IMR-90 (cell line): ENCODE results near the gene GRIN2A. TPM values are rescaled to one million over a fixed set of nuclear protein-coding genes. Genes with fewer than 3 reads are reported as not detected.

Experiments
- ATAC-seq: fragments of 200-7000 bp; cut with Tn5 transposase; 2 replicates; pipeline ENCODE4 v1.9.1; 2020; ENCODE audit warnings: low read depth, mild to moderate bottlenecking, moderate library complexity
- BruUV-seq: library from RNA; stranded (reverse); fragments of 400-500 nt; replicated peaks from 2 replicates; lab custom pipeline; 2021; lab: Mats Ljungman, UMichigan
- CTCF ChIA-PET: fragments of 300-600 bp; formaldehyde crosslinking; extraction: SDS; loops from one replicate; lab custom pipeline; 2021; ENCODE audit warnings: antibody characterized with exemption; lab: Yijun Ruan, JAX
- POLR2A ChIA-PET: fragments of 300-600 bp; sonication (Branson Sonifier 250); formaldehyde crosslinking; loops from one replicate; lab custom pipeline; 2022; ENCODE audit warnings: antibody characterized with exemption; ENCODE audit not compliant: unreplicated experiment; lab: Charles Lee
- DNase-seq: peaks from one replicate; pipeline ENCODE4 v3.0.0; 2013
- H2AFZ ChIP-seq: replicated peaks from 2 replicates; pipeline ENCODE3; 2013; ENCODE audit warnings: low read length, mild to moderate bottlenecking; ENCODE audit not compliant: poor library complexity
- H2AK5ac ChIP-seq: 2 replicates; pipeline ENCODE4 v1.6.1; 2013; ENCODE audit warnings: low read depth, low read length, inconsistent platforms
- H2AK9ac ChIP-seq: replicated peaks from 2 replicates; pipeline ENCODE3; 2013; ENCODE audit warnings: mild to moderate bottlenecking, low read depth, low read length, moderate library complexity; ENCODE audit not compliant: poor library complexity
- H2BK120ac ChIP-seq: 2 replicates; pipeline ENCODE4 v1.6.1; 2013; ENCODE audit warnings: low read depth, low read length, inconsistent platforms
- H2BK15ac ChIP-seq: 3 replicates; pipeline ENCODE4 v1.6.1; 2013; ENCODE audit warnings: low read depth, low read length, inconsistent platforms
- H2BK20ac ChIP-seq: 2 replicates; pipeline ENCODE4 v1.6.1; 2013; ENCODE audit warnings: low read depth, mild to moderate bottlenecking, inconsistent platforms, low read length, moderate library complexity
- H2BK5ac ChIP-seq: 2 replicates; pipeline ENCODE4 v1.6.1; 2013; ENCODE audit warnings: mild to moderate bottlenecking, low read depth, low read length, inconsistent platforms; ENCODE audit not compliant: poor library complexity, severe bottlenecking
- H3K14ac ChIP-seq: replicated peaks from 2 replicates; pipeline ENCODE4 v1.6.1; 2013; ENCODE audit warnings: low read depth, low read length, inconsistent platforms
- H3K18ac ChIP-seq: 2 replicates; pipeline ENCODE4 v1.6.1; 2013; ENCODE audit warnings: low read depth, low read length, control low read depth
- H3K23ac ChIP-seq: 2 replicates; pipeline ENCODE4 v1.6.1; 2013; ENCODE audit warnings: low read depth, low read length, inconsistent platforms
- H3K27ac ChIP-seq: 2 replicates; pipeline ENCODE4 v1.5.1; 2013; ENCODE audit warnings: mild to moderate bottlenecking, control low read depth, low read length; ENCODE audit not compliant: insufficient read depth
- H3K27me3 ChIP-seq: 2 replicates; pipeline ENCODE4 v1.6.1; 2013; ENCODE audit warnings: low read length; ENCODE audit not compliant: control insufficient read depth, insufficient read depth
- H3K36me3 ChIP-seq: 2 replicates; pipeline ENCODE4 v1.6.1; 2013; ENCODE audit warnings: low read length, mixed read lengths; ENCODE audit not compliant: control insufficient read depth, insufficient read depth
- H3K4ac ChIP-seq: 2 replicates; pipeline ENCODE4 v1.6.1; 2013; ENCODE audit warnings: low read depth, low read length, inconsistent platforms
- H3K4me1 ChIP-seq: 2 replicates; pipeline ENCODE4 v1.6.1; 2013; ENCODE audit warnings: low read length, mixed read lengths; ENCODE audit not compliant: control insufficient read depth, insufficient read depth
- H3K4me2 ChIP-seq: 2 replicates; pipeline ENCODE4 v1.6.1; 2013; ENCODE audit warnings: low read depth, mild to moderate bottlenecking, control low read depth, low read length, moderate library complexity
- H3K4me3 ChIP-seq: 2 replicates; pipeline ENCODE4 v1.5.1; 2013; ENCODE audit warnings: low read depth, mild to moderate bottlenecking, control low read depth, low read length, moderate library complexity; ENCODE audit not compliant: insufficient read depth
- H3K56ac ChIP-seq: 2 replicates; pipeline ENCODE4 v1.6.1; 2013; ENCODE audit warnings: low read length, inconsistent platforms; ENCODE audit not compliant: insufficient read depth; ENCODE audit errors: extremely low read depth
- H3K79me1 ChIP-seq, 2 experiments: 2 replicates each; pipeline ENCODE4 v1.6.1; 2013; ENCODE audit warnings: low read length in 2 of 2, inconsistent platforms in 1 of 2, low read depth in 1 of 2
- H3K9ac ChIP-seq: 2 replicates; pipeline ENCODE4 v1.6.1; 2013; ENCODE audit warnings: low read depth, low read length, control low read depth
- H3K9me1 ChIP-seq: 2 replicates; pipeline ENCODE4 v1.6.1; 2013; ENCODE audit warnings: low read length, inconsistent platforms; ENCODE audit not compliant: insufficient read depth
- H3K9me3 ChIP-seq: 2 replicates; pipeline ENCODE4 v1.6.1; 2013; ENCODE audit warnings: low read length; ENCODE audit not compliant: control insufficient read depth, insufficient read depth
- H4K20me1 ChIP-seq: 2 replicates; pipeline ENCODE4 v1.6.1; 2013; ENCODE audit warnings: low read length, inconsistent platforms; ENCODE audit not compliant: insufficient read depth
- H4K5ac ChIP-seq: 2 replicates; pipeline ENCODE4 v1.6.1; 2013; ENCODE audit warnings: mild to moderate bottlenecking, low read depth, low read length, control low read depth
- H4K8ac ChIP-seq, 2 experiments: 2 replicates each; pipeline ENCODE4 v1.6.1; 2013; ENCODE audit warnings: low read depth in 2 of 2, low read length in 2 of 2, control low read depth in 1 of 2, inconsistent platforms in 1 of 2
- H4K91ac ChIP-seq: 2 replicates; pipeline ENCODE4 v1.6.1; 2013; ENCODE audit warnings: low read depth, low read length, inconsistent platforms; ENCODE audit not compliant: insufficient read depth
- BHLHE40 ChIP-seq: fragments of 150-350 bp; IDR thresholded peaks from 2 replicates; pipeline ENCODE4 v1.6.1; 2016; ENCODE audit warnings: mild to moderate bottlenecking, low read depth, low read length
- CEBPB ChIP-seq: IDR thresholded peaks from 2 replicates; pipeline ENCODE4 v1.6.1; 2012; ENCODE audit warnings: low read depth, low read length, improper control_type of control experiment
- CHD1 ChIP-seq: IDR thresholded peaks from 2 replicates; pipeline ENCODE4 v1.6.1; 2012; ENCODE audit warnings: low read depth, low read length, improper control_type of control experiment
- FOS ChIP-seq: fragments of 150-350 bp; IDR thresholded peaks from 2 replicates; pipeline ENCODE4 v1.6.1; 2016; ENCODE audit warnings: low read depth, low read length
- MAFK ChIP-seq: IDR thresholded peaks from 2 replicates; pipeline ENCODE4 v1.6.1; 2012; ENCODE audit warnings: low read depth, low read length, improper control_type of control experiment
- MAZ ChIP-seq: IDR thresholded peaks from 2 replicates; pipeline ENCODE4 v1.6.1; 2012; ENCODE audit warnings: low read depth, mild to moderate bottlenecking, low read length, improper control_type of control experiment, moderate library complexity, borderline replicate concordance
- MXI1 ChIP-seq: IDR thresholded peaks from 2 replicates; pipeline ENCODE4 v1.6.1; 2012; ENCODE audit warnings: low read depth, mild to moderate bottlenecking, low read length, moderate library complexity, borderline replicate concordance
- NFE2L2 ChIP-seq: fragments of 150-350 bp; IDR thresholded peaks from 2 replicates; pipeline ENCODE4 v1.6.1; 2016; ENCODE audit warnings: low read depth, mild to moderate bottlenecking, low read length
- POLR2A ChIP-seq: IDR thresholded peaks from 2 replicates; pipeline ENCODE4 v1.6.1; 2012; ENCODE audit warnings: mild to moderate bottlenecking, low read depth, low read length
- RAD21 ChIP-seq: IDR thresholded peaks from 2 replicates; pipeline ENCODE4 v1.6.1; 2012; ENCODE audit warnings: low read length, improper control_type of control experiment
- RCOR1 ChIP-seq: IDR thresholded peaks from 2 replicates; pipeline ENCODE4 v1.6.1; 2012; ENCODE audit warnings: mild to moderate bottlenecking, low read length, improper control_type of control experiment; ENCODE audit not compliant: insufficient replicate concordance
- RFX5 ChIP-seq: IDR thresholded peaks from 2 replicates; pipeline ENCODE4 v1.8.0; 2012; ENCODE audit warnings: low read depth, mild to moderate bottlenecking, low read length, moderate library complexity
- SMC3 ChIP-seq: fragments of 150-350 bp; IDR thresholded peaks from 2 replicates; pipeline ENCODE4 v1.6.1; 2016; ENCODE audit warnings: low read depth, mild to moderate bottlenecking, antibody characterized with exemption, low read length, moderate library complexity
- WGBS, 2 experiments: methylation state at CpG; one replicate each; pipeline versions ENCODE4 v1.1.5 to v1.1.7; 2013; ENCODE audit warnings: missing lambda C conversion rate in 2 of 2; ENCODE audit not compliant: insufficient read length in 1 of 2; ENCODE audit errors: extremely low coverage in 2 of 2; 5-methylcytosine and 5-hydroxymethylcytosine counted together
- dilution Hi-C: fragments of 300-500 bp; cut with HindIII; formaldehyde crosslinking; loops from one replicate; pipeline ENCODE4 v1.14.3; 2018; ENCODE audit warnings: low sequenced_read_pairs; ENCODE audit not compliant: unreplicated experiment
- in situ Hi-C: fragments of 300-500 bp; cut with MboI; formaldehyde crosslinking; loops from 3 replicates; pipeline ENCODE4 v1.14.3; 2019; ENCODE audit warnings: low sequenced_read_pairs, inconsistent platforms, mixed read lengths
- intact Hi-C: fragments of 100-400 bp; cut with micrococcal nuclease; formaldehyde crosslinking; loops from 2 replicates; pipeline ENCODE4 v1.10.0; 2022
- polyA plus RNA-seq, 3 experiments: library from polyadenylated mRNA; depleted of rRNA; stranded (reverse); fragments of >200 nt; gene quantifications; 2 replicates each; pipeline ENCODE4 v1.2.3, GENCODE V29; 2012; ENCODE audit warnings: low replicate concordance in 1 of 3
- total RNA-seq: library from RNA; depleted of rRNA; stranded (reverse); fragments of >200 nt; gene quantifications from 2 replicates; pipeline ENCODE4 v1.2.3, GENCODE V29; 2012
- TF ChIP-seq, protein P1 (sequence below): fragments of 150-350 bp; IDR thresholded peaks from 2 replicates; pipeline ENCODE4 v1.6.1; 2017; ENCODE audit warnings: mild to moderate bottlenecking, antibody characterized with exemption, low read length, low read depth
- TF ChIP-seq, protein P2 (sequence below): fragments of 150-350 bp; IDR thresholded peaks from 2 replicates; pipeline ENCODE4 v1.6.1; 2016; ENCODE audit warnings: low read depth, mild to moderate bottlenecking, low read length, moderate library complexity, borderline replicate concordance
- TF ChIP-seq, protein P3 (sequence below): conservative IDR thresholded peaks from 2 replicates; pipeline ENCODE4 v1.5.1; 2012; ENCODE audit warnings: mild to moderate bottlenecking, low read depth, low read length, improper control_type of control experiment

The GRIN2A gene
- total and polyA plus RNA-seq, 2 of the 4 experiments (the other 2 are of a cell fraction) = under 0.01 TPM; not detected in 1

DNA sequence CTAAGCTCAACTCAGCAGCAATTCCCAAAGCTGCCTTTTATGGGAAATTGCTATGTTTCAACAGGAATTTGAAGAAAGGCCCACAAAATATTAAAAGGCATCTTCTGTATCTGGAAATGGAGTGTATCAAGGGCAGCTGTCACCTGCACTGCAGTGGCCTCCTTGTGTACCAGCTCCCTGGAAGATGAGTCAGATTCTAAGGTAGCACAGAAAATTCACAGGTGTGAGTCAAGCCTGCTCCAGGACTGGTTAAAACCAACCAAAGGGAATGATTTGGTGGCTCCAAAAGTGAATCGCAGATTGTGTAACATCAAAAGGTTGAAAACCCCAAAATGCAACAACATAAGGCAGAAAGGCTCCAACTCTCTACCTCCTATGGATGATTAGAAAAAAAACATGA lies 296.4 kb downstream of the GRIN2A start:
- Histone ChIP-seq H3K4me1 (no peaks in the 10 kb centered on the region), H3K36me3 (no peaks in the 10 kb centered on the region), H4K8ac (no peak overlapping the region), H3K4me3 (no peak overlapping the region), H3K27me3 (no peaks in the 10 kb centered on the region), H3K14ac (no peak overlapping the region), H2BK5ac (no peak overlapping the region), H2AK9ac (no peak overlapping the region), H4K91ac (no peak overlapping the region), H2BK20ac (no peak overlapping the region), H2AK5ac (no peak overlapping the region), H2BK120ac (no peak overlapping the region), H3K9me3 (peaks cover 11% of the 10 kb centered on the region; the same call in 1 of the 2 replicates), H3K56ac (no peak overlapping the region), H3K9ac (no peak overlapping the region), H3K18ac (no peak overlapping the region), H3K4ac (no peak overlapping the region), H4K5ac (no peak overlapping the region), H2AFZ (no peak overlapping the region), H3K4me2 (no peak overlapping the region), H3K79me1 (no peaks in the 10 kb centered on the region), H4K20me1 (no peaks in the 10 kb centered on the region), H3K27ac (no peak overlapping the region), H2BK15ac (no peak overlapping the region), H3K9me1 (no peaks in the 10 kb centered on the region), H3K23ac (no peak overlapping the region)
- in situ Hi-C loops = no loop called here
- DNase-seq (no peak), ATAC-seq (no peak)
- TF ChIP-seq MXI1 (no peak), POLR2A (no peak), MAFK (no peak), RFX5 (no peak), RCOR1 (no peak), FOS (no peak), SMC3 (no peak), NFE2L2 (no peak), BHLHE40 (no peak), CEBPB (no peak), MAZ (no peak), CHD1 (no peak), RAD21 (no peak)
- TF ChIP-seq, protein P1, sequence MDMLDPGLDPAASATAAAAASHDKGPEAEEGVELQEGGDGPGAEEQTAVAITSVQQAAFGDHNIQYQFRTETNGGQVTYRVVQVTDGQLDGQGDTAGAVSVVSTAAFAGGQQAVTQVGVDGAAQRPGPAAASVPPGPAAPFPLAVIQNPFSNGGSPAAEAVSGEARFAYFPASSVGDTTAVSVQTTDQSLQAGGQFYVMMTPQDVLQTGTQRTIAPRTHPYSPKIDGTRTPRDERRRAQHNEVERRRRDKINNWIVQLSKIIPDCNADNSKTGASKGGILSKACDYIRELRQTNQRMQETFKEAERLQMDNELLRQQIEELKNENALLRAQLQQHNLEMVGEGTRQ = no peak
- TF ChIP-seq, protein P2, sequence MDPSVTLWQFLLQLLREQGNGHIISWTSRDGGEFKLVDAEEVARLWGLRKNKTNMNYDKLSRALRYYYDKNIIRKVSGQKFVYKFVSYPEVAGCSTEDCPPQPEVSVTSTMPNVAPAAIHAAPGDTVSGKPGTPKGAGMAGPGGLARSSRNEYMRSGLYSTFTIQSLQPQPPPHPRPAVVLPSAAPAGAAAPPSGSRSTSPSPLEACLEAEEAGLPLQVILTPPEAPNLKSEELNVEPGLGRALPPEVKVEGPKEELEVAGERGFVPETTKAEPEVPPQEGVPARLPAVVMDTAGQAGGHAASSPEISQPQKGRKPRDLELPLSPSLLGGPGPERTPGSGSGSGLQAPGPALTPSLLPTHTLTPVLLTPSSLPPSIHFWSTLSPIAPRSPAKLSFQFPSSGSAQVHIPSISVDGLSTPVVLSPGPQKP = no peak
- TF ChIP-seq, protein P3, sequence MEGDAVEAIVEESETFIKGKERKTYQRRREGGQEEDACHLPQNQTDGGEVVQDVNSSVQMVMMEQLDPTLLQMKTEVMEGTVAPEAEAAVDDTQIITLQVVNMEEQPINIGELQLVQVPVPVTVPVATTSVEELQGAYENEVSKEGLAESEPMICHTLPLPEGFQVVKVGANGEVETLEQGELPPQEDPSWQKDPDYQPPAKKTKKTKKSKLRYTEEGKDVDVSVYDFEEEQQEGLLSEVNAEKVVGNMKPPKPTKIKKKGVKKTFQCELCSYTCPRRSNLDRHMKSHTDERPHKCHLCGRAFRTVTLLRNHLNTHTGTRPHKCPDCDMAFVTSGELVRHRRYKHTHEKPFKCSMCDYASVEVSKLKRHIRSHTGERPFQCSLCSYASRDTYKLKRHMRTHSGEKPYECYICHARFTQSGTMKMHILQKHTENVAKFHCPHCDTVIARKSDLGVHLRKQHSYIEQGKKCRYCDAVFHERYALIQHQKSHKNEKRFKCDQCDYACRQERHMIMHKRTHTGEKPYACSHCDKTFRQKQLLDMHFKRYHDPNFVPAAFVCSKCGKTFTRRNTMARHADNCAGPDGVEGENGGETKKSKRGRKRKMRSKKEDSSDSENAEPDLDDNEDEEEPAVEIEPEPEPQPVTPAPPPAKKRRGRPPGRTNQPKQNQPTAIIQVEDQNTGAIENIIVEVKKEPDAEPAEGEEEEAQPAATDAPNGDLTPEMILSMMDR = no peak
- no CpG with 5 or more reads among the region's 1 CpG for WGBS, 2 experiments
- intact Hi-C loops = no loop called here
- dilution Hi-C loops = no loop called here
- BruUV-seq = no TSS peak
- POLR2A ChIA-PET = no interaction called here
- CTCF ChIA-PET = no interaction called here
